Smooth muscle cell (in vitro differentiated cells): ENCODE measurements around the gene IQSEC1. TPM values are rescaled to one million over a fixed set of nuclear protein-coding genes. Genes with fewer than 3 reads are reported as not detected.

Experiments
- DNase-seq: peaks from one replicate; lab custom pipeline; 2025; ENCODE audit not compliant: unreplicated experiment; lab: John Stamatoyannopoulos, UW
- H2AFZ ChIP-seq: fragments of 200-600 bp; sonication (generic); 2 replicates; pipeline ENCODE4 v1.6.0; 2016; ENCODE audit warnings: antibody characterized with exemption, low read depth, mild to moderate bottlenecking
- H3F3A ChIP-seq: fragments of 200-600 bp; sonication (generic); 2 replicates; pipeline ENCODE4 v1.6.0; 2017; ENCODE audit warnings: antibody characterized with exemption, low read depth
- H3K27ac ChIP-seq: fragments of 200-600 bp; sonication (generic); 2 replicates; pipeline ENCODE4 v1.5.1; 2016; ENCODE audit warnings: low read depth, mild to moderate bottlenecking
- H3K27me3 ChIP-seq: fragments of 200-600 bp; sonication (generic); 2 replicates; pipeline ENCODE4 v1.6.1; 2016; ENCODE audit warnings: low read depth, mild to moderate bottlenecking
- H3K36me3 ChIP-seq: fragments of 200-600 bp; sonication (generic); 2 replicates; pipeline ENCODE4 v1.5.1; 2016; ENCODE audit warnings: low read depth
- H3K4me1 ChIP-seq: fragments of 200-600 bp; sonication (generic); 2 replicates; pipeline ENCODE4 v1.5.1; 2016; ENCODE audit warnings: low read depth
- H3K4me2 ChIP-seq: fragments of 200-600 bp; sonication (generic); 2 replicates; pipeline ENCODE4 v1.6.0; 2016; ENCODE audit warnings: mild to moderate bottlenecking
- H3K4me3 ChIP-seq: fragments of 200-600 bp; sonication (generic); 2 replicates; pipeline ENCODE4 v1.5.1; 2016; ENCODE audit warnings: mild to moderate bottlenecking
- H3K79me2 ChIP-seq: fragments of 200-600 bp; sonication (generic); 2 replicates; pipeline ENCODE4 v1.6.0; 2016; ENCODE audit warnings: low read depth, mild to moderate bottlenecking
- H3K9ac ChIP-seq: fragments of 200-600 bp; sonication (generic); 2 replicates; pipeline ENCODE4 v1.6.0; 2016; ENCODE audit warnings: low read depth
- H3K9me3 ChIP-seq: fragments of 200-600 bp; sonication (generic); replicated peaks from 2 replicates; pipeline ENCODE4 v1.5.1; 2016; ENCODE audit warnings: low read depth
- H4K20me1 ChIP-seq: fragments of 200-600 bp; sonication (generic); 2 replicates; pipeline ENCODE4 v1.6.0; 2016; ENCODE audit warnings: low read depth
- CTCF ChIP-seq: fragments of 200-600 bp; sonication (generic); IDR thresholded peaks from 2 replicates; pipeline ENCODE4 v1.5.1; 2017; ENCODE audit warnings: borderline replicate concordance, mild to moderate bottlenecking, antibody characterized with exemption; ENCODE audit not compliant: insufficient read depth, poor library complexity, severe bottlenecking
- WGBS: methylation state at CpG from one replicate; pipeline ENCODE4 v1.1.7; 2016; ENCODE audit warnings: low lambda C conversion rate; 5-methylcytosine and 5-hydroxymethylcytosine counted together
- polyA plus RNA-seq: library from polyadenylated mRNA; unstranded; fragments of >200 nt; fragmentation: Nextera tagmentation; extraction: Ambion mirVana; gene quantifications from 2 replicates; pipeline ENCODE4 v1.2.1, GENCODE V29; 2016
- total RNA-seq: library from RNA; depleted of rRNA; stranded (reverse); fragments of >200 nt; gene quantifications from 2 replicates; pipeline ENCODE4 v1.2.3, GENCODE V29; 2014

Gene IQSEC1
- total and polyA plus RNA-seq, 2 experiments from 2014 or later: 18.9 to 19.8 TPM

- H3K27me3 ChIP-seq: no peaks in the 10 kb centered on the region
- TF ChIP-seq CTCF: no peak
Observed at GRCh38 chr3:13013151-13013561, 60.1 kb downstream of the IQSEC1 start.

GRCh38 chr3:13012221-13012691 lies 61.0 kb downstream of the IQSEC1 start:
- no peaks in the 10 kb centered on the region for H3F3A ChIP-seq
- H3K79me2 ChIP-seq: no peaks in the 10 kb centered on the region
- WGBS: 52% methylated on average over 5 of the region's 5 CpGs
- no peaks in the 10 kb centered on the region for H3K9me3 ChIP-seq
- no peak for DNase-seq
- no peak overlapping the region for H3K4me2 ChIP-seq
- peaks cover 20% of the 10 kb centered on the region for H4K20me1 ChIP-seq
- H3K4me3 ChIP-seq: no peak overlapping the region
- no peak overlapping the region for H3K27ac ChIP-seq
- no peak overlapping the region for H2AFZ ChIP-seq
- H3K27me3 ChIP-seq: no peaks in the 10 kb centered on the region
- H3K9ac ChIP-seq: no peak overlapping the region
- H3K36me3 ChIP-seq: no peaks in the 10 kb centered on the region
- TF ChIP-seq CTCF: no peak
- H3K4me1 ChIP-seq: peaks cover 19% of the 10 kb centered on the region

More at GRCh38 chr3:13013151-13013561, 60.1 kb downstream of the IQSEC1 start:
- H2AFZ ChIP-seq: no peak overlapping the region
- H3K27ac ChIP-seq: no peak overlapping the region
- no peaks in the 10 kb centered on the region for H3F3A ChIP-seq
- peaks cover 15% of the 10 kb centered on the region for H4K20me1 ChIP-seq
- no peaks in the 10 kb centered on the region for H3K9me3 ChIP-seq
- no peak for DNase-seq
- H3K79me2 ChIP-seq: no peaks in the 10 kb centered on the region
- H3K36me3 ChIP-seq: no peaks in the 10 kb centered on the region
- no peak overlapping the region for H3K9ac ChIP-seq
- no peak overlapping the region for H3K4me2 ChIP-seq
- 90% methylated on average over 7 of the region's 7 CpGs for WGBS
- peaks cover 25% of the 10 kb centered on the region for H3K4me1 ChIP-seq
- H3K4me3 ChIP-seq: no peak overlapping the region

- Histone ChIP-seq H2AFZ (no peak overlapping the region), H3K79me2 (no peaks in the 10 kb centered on the region), H3K4me1 (peaks cover 19% of the 10 kb centered on the region), H3F3A (no peaks in the 10 kb centered on the region), H4K20me1 (peaks cover 20% of the 10 kb centered on the region), H3K36me3 (no peaks in the 10 kb centered on the region), H3K27ac (no peak overlapping the region), H3K27me3 (no peaks in the 10 kb centered on the region), H3K4me3 (no peak overlapping the region), H3K9ac (no peak overlapping the region), H3K4me2 (no peak overlapping the region), H3K9me3 (no peaks in the 10 kb centered on the region)
- 71% methylated on average over 11 of the region's 11 CpGs for WGBS
- no peak for TF ChIP-seq CTCF
- DNase-seq: no peak
Observed at GRCh38 chr3:13011573-13012220, 61.5 kb downstream of the IQSEC1 start.
